GM15510 (cell line): ENCODE results near the gene WDR1.

ENCODE experiments used
- POLR2A ChIP-seq: IDR thresholded peaks from 3 replicates; pipeline ENCODE4 v1.6.1; 2011; ENCODE audit warnings: borderline replicate concordance; ENCODE audit not compliant: insufficient read length; ENCODE audit errors: extremely low read depth

Gene WDR1

DNA sequence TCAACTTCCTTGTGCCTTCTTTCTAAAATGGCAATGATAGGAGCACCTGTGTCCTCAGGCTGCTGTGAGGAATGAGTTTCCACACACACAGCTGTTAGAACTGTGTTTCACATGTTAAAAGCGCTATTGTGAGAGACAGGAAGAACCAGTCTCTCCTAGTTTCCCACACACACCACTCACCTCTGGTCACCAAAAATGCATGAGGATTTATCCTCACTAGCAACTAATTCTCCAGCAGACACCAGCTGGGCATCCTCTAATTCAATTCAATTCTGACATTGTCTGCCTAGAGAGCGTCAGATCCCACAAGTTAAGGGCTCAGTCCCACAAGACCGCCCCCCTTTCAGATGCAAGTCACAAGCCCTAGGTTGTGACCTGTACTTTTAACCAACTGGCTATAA is 66.3 kb downstream of the WDR1 start:
- TF ChIP-seq POLR2A = no peak

GRCh38 chr4:10048941-10049697 is 67.5 kb downstream of the WDR1 start:
- no peak for TF ChIP-seq POLR2A

DNA sequence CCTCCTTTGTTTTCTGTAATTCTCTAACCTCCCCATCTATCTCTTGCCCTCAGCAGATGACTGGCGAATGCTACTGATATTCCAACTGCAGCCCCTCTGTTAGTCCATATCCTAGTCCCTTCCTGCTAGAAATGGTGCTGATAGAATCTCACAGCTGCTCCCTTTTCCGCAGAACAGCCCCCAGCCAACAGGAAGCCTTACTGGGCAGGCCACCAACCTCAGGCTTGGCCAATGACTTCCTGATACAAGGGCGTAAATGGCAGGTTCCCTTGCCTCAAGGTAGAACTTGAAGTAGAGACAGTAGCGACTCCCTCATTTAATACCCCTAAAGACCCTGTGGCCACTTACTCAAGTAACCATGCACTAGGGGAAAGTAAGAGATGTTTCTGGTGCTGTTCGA is 68.6 kb downstream of the WDR1 start:
- no peak for TF ChIP-seq POLR2A

- no peak for TF ChIP-seq POLR2A
Observed at GRCh38 chr4:10046471-10046870, 70.1 kb downstream of the WDR1 start.

DNA sequence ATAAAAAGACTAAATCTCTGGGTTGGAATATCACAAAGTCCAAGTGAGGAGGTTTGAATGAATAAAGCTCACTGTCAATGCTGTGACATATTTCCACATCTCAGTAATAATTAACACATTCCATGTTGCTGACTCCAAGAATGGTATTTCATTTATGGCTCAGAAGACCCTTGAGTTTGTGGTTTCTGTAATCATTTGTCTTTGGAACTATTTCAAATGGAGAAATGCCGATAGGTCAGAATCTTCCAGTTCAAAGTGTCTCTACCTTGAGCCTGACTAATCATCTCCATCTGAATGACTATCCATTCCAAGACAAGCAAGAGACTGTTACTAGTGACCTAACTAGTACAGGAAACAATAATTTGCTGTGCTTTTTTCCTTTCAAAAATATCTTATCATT is 71.1 kb downstream of the WDR1 start:
- no peak for TF ChIP-seq POLR2A

GRCh38 chr4:10041036-10041435 is 75.6 kb downstream of the WDR1 start:
- TF ChIP-seq POLR2A = no peak

DNA sequence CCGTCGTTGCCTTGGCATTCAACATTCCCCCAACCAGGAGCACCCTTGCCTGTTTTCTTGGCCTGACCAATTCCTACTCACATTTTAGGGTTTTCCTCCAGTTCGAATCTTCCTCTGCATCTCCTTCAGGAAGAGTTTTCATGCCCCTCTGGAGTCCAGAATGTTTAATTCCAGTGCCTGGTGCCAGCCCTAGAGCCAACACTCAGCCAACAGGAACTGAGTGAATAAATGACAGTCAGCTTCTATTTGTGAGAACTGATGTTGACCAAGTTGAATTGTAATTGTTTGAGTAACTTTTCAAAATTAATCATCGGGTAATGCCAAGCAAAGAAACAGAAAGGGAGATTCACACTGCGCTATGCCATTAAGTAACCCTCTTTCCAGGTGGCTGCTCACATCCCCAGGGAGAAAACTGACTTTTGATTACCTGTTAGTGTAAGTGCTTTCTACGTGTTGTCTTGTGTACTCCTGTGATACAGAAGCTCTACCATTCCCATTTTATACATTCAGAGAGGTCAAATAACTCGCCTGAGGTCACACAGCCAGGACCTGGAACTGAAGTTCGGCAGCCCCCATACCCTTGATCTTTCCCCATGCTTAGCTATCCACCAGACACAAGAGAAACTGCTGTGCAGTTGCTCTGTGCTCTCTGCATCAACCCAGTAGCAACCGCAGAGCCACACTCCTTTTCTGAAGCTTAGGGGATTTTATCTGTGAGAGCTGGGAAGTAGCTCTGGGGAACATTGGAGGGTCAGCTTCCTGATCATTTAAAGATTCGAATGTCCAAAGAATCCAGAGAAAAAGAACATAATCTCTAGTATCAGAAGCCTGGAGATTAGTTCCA is 76.3 kb downstream of the WDR1 start:
- no peak for TF ChIP-seq POLR2A

DNA sequence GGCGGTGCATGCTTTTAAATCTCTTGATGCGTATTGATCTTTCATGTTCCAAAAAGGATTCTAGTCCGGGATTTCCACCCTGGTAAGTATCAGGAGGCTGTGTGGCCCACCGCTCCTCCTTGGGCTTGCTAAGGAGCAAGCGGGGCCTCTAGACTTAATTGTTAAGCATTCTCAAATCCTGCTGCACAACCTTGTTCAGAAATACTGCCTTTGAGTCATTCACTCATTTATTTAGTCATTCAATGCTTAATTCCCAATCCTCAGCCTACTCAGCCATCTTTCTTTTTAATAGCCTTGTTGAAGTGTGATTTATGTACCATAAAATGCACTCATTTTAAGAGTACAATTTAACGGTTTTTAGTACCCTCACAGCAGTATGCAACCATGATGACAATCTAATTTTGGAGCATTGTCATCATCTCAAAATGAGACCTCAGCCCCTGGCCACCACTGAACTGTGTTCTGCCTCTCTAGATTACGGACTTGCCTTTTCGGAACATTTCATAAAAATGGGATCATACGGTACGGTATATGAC is 79.7 kb downstream of the WDR1 start:
- no peak for TF ChIP-seq POLR2A

DNA sequence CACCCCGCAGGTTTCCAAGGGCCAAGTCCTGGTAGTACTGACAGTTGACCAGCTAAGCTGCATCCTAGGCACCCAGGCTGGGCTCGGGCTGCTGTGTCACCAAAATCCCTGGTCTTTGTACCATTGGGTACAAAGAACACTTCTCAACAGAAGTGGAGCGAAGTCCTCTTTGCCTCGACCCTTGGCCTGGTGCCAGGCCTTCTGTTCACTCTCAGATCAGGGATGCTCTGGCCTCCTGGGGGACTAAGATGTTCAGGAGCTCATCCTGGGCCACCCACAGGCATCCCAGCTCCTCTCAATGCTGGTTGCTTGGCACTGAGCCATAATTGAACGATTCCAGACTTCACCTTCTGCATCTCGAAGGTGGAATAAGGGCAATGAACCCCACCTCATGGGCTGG is 81.5 kb downstream of the WDR1 start:
- TF ChIP-seq POLR2A = no peak

DNA sequence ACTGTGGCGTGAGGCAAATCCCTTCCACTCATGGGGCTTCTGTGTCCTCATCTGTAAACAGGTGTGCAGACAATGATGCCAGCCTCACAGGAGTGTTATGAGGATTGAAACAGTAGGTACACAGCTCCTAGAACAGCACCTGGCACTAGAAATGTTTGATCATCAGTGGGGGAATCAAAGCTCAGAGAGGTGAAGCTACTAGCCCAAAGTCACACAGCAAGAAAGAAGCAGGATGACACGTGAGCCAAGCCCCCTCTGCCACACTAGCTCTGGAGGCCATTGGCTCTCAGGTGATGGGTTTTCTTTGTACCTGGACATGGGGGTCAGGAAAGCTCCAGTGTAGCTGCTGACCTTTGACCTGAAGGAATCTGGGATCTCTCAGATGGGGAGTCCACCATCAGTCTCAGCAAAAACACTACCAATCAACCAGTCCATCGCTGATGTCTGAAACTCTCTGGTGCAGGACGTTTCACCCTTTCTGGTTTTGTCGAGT is 81.9 kb downstream of the WDR1 start:
- no peak for TF ChIP-seq POLR2A

- TF ChIP-seq POLR2A = no peak
Observed at GRCh38 chr4:10034136-10034535, 82.5 kb downstream of the WDR1 start.

GRCh38 chr4:10033191-10033881 is 83.3 kb downstream of the WDR1 start:
- no peak for TF ChIP-seq POLR2A

- no peak for TF ChIP-seq POLR2A
Observed at GRCh38 chr4:10032625-10033024, 84.0 kb downstream of the WDR1 start.

DNA sequence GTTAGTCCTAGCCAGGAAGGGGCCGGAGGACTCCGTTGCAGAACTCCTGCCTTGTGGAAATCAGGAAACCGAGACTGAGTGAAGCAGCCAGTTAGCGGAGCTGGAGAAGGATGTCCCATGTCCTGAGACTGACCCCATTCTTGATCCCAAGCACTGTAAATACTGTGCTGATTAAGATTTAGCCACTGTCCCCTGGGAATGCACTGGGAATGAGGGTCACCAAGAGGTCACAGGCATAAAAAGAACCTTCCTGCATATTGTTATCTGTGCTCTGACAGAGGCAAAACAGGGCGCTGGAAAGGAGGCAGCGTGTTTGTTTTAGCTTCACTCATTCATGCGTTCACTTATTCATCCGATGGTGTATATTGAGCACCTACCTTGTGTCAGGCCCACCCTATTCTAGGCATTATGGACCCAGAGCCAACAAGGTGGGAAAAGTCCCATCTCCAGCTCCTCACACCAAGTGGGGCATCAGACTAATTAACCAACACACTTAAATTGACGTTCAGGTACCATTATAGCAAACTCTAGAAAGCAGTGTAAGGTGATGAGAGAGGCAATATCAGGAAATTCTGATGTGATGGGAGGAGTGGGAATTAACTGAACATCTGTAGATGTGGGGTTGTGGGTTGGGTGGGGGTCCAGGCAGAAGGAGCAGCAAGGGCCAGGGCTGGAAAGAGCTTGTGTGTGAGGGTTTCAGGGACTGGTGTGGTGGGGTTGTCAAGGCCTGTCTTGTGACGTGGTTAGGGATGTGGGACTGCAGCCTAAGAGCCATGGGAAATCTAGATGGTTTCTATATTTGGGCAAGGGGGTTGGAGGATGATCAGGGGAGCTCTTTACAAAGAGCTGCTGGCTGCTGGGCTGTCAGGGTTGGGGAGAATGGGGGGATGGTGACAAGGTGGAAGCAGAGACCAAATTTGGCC is 84.7 kb downstream of the WDR1 start:
- no peak for TF ChIP-seq POLR2A
